ENCODE data around the gene SH3BGRL3. TPM values are rescaled to one million over a fixed set of nuclear protein-coding genes. Genes with fewer than 3 reads are reported as not detected.

The SH3BGRL3 gene
- total and polyA plus RNA-seq, 2 donors from 2014 or later = 140 to 180 TPM

GRCh38 chr1:26282401-26282918, 2.6 kb downstream of the SH3BGRL3 start:
- no peaks in the 10 kb centered on the region for H3K36me3 ChIP-seq (ENCODE audit: control insufficient read depth in 2 of 3, insufficient read depth in 3 of 3, low read length in 3 of 3)
- H3K4me3 ChIP-seq (ENCODE audit: low read length in 3 of 3) = no peak overlapping the region
- H3K27me3 ChIP-seq (ENCODE audit: control insufficient read depth, insufficient read depth, low read length) = no peaks in the 10 kb centered on the region
- FAIRE-seq (no peak), DNase-seq (peak in 1 of 5 donors; percentile 73)
- H3K9ac ChIP-seq (ENCODE audit: low read length in 3 of 3) = no peak overlapping the region
- H3K4me1 ChIP-seq (ENCODE audit: control insufficient read depth in 2 of 3, insufficient read depth in 2 of 3, low read depth in 1 of 3, low read length in 3 of 3) = peaks cover 7 to 20% (median 18%) of the 10 kb centered on the region in 3 donors
- intact Hi-C loops (cut with DNase I) = no loop called here
- no peak overlapping the region for H3K27ac ChIP-seq (ENCODE audit: low read depth in 2 of 2, low read length in 2 of 2)
- no peak for TF ChIP-seq CTCF (IDR thresholded peaks at IDR 0.05; ENCODE audit: borderline replicate concordance, extremely low read depth, insufficient read depth)
- H3K9me3 ChIP-seq (ENCODE audit: control insufficient read depth in 2 of 3, insufficient read depth in 1 of 3, low read length in 3 of 3) = no peaks in the 10 kb centered on the region

DNA sequence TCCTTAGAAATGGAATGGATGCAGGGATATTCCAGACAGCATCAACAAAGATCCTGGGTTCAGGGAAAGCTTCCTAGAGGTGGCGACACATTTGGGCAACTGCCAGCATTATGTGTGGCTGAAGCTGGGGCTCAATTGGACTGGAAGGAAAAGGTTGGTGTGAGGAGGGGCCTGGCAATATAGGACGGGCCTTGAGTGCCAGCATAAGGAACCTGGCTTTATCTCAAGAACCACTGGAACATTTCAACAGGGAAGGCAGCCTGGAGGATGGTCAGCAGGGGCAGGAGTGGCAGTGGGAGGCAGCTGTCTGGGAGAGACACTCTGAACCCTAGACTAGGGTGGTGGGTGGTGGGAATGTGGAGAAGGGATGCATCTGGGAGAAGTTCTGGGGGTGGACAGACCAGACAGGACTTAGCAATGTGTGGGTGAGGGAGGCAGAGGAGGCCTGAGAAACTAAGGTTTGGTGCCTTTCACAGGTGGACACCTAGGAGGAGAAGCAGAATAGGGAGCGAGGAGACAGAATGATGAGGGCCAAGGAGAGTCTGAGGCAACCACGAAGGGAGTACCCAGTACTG, 3.5 kb downstream of the SH3BGRL3 start:
- no peak overlapping the region for H3K9ac ChIP-seq (ENCODE audit: low read length in 3 of 3)
- TF ChIP-seq CTCF (IDR thresholded peaks at IDR 0.05; ENCODE audit: borderline replicate concordance, extremely low read depth, insufficient read depth) = no peak
- H3K36me3 ChIP-seq (ENCODE audit: control insufficient read depth in 2 of 3, insufficient read depth in 3 of 3, low read length in 3 of 3) = no peaks in the 10 kb centered on the region
- H3K9me3 ChIP-seq (ENCODE audit: control insufficient read depth in 2 of 3, insufficient read depth in 1 of 3, low read length in 3 of 3) = no peaks in the 10 kb centered on the region
- H3K4me1 ChIP-seq (ENCODE audit: control insufficient read depth in 2 of 3, insufficient read depth in 2 of 3, low read depth in 1 of 3, low read length in 3 of 3) = peaks cover 7 to 15% (median 11%) of the 10 kb centered on the region in 3 donors
- DNase-seq (no peak), FAIRE-seq (no peak)
- H3K4me3 ChIP-seq (ENCODE audit: low read length in 3 of 3) = no peak overlapping the region
- intact Hi-C loops (cut with DNase I) = no loop called here
- no peak overlapping the region for H3K27ac ChIP-seq (ENCODE audit: low read depth in 2 of 2, low read length in 2 of 2)
- H3K27me3 ChIP-seq (ENCODE audit: control insufficient read depth, insufficient read depth, low read length) = no peaks in the 10 kb centered on the region

DNA sequence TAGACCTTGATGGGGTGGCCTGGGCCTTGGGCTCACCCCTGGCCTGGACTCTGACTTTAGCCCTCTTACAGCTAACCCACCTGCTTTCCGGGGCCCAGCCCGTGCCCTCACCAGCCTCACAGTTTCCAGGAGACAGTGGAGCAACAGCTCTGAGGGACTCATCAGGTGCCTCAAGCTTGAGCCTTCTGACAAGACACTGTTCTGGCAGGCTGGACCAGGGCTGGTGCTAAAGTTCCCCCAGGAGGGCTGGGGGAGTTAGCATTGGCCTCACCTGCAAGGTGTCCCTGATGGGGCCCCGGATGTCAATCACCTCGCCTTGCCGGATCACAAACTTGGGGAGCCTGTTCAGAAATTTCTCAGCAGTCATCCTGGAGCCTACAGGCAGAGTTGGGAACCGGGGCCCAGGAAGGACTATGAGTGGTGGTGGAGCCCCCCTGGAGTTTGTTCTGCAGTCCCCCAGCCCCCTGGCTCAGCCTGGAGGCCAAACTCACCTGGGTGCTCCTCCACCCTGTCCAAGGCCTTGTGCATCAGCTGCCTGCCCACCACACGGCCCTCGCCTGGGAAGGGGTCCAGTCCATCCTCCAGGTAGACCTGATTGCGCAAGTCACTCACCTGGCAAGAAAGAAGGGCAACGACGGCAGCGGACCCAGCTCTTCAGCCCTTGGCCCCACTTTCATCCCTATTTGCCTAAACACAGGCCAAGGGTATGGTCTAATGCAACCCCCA, 4.1 kb downstream of the SH3BGRL3 start:
- peak in 1 of 5 donors; percentile 72 for DNase-seq
- no peak for FAIRE-seq
- TF ChIP-seq CTCF (IDR thresholded peaks at IDR 0.05; ENCODE audit: borderline replicate concordance, extremely low read depth, insufficient read depth) = no peak
- no peak overlapping the region for H3K4me3 ChIP-seq (ENCODE audit: low read length in 3 of 3)
- no peak overlapping the region for H3K27ac ChIP-seq (ENCODE audit: low read depth in 2 of 2, low read length in 2 of 2)
- H3K36me3 ChIP-seq (ENCODE audit: control insufficient read depth in 2 of 3, insufficient read depth in 3 of 3, low read length in 3 of 3) = no peaks in the 10 kb centered on the region
- no peaks in the 10 kb centered on the region for H3K9me3 ChIP-seq (ENCODE audit: control insufficient read depth in 2 of 3, insufficient read depth in 1 of 3, low read length in 3 of 3)
- no peaks in the 10 kb centered on the region for H3K27me3 ChIP-seq (ENCODE audit: control insufficient read depth, insufficient read depth, low read length)
- H3K4me1 ChIP-seq (ENCODE audit: control insufficient read depth in 2 of 3, insufficient read depth in 2 of 3, low read depth in 1 of 3, low read length in 3 of 3) = peaks cover 3 to 13% (median 4%) of the 10 kb centered on the region in 3 donors
- intact Hi-C loops (cut with DNase I) = no loop called here
- H3K9ac ChIP-seq (ENCODE audit: low read length in 3 of 3) = no peak overlapping the region
